ENCODE data around the gene TSPO.

DNA sequence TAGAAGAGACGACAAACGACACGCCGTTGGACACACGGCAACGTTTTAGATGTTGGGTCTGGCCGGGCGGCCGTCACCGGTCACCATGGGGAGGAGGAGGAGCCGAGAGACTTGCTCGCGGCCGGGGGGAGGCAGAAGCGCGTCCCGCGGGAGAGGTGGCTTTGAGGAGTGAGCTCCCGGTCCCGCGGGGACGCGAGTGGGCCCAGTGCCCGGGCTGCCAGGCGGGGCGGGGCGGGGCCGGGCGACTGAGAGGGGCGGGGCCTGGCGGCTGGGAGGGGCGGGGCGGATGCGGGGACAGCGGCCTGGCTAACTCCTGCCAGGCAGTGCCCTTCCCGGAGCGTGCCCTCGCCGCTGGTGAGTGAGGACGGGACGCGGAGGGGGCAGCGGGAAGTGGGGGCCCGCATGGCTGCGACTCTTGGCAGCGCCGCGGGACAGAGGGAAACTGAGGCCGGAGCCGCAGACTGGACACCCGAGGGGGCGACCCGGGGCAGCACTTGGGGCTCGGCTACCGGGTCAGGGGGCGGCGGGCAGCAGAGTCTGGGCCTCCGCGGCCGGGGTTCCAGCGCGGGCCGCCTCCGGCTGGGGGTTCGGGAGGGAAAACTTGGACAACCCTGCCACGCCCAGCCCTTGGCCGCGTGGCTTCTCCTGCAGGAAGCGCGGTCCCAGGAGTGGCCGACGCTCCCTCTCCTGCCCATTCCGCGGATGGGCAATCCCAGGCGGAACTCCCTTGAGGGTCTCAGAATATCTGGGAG is at the start of gene TSPO:
- peak; percentile 69 to 72 for TF ChIP-seq POLR2A (IDR thresholded peaks at IDR 0.05)
- TF ChIP-seq, protein P1, sequence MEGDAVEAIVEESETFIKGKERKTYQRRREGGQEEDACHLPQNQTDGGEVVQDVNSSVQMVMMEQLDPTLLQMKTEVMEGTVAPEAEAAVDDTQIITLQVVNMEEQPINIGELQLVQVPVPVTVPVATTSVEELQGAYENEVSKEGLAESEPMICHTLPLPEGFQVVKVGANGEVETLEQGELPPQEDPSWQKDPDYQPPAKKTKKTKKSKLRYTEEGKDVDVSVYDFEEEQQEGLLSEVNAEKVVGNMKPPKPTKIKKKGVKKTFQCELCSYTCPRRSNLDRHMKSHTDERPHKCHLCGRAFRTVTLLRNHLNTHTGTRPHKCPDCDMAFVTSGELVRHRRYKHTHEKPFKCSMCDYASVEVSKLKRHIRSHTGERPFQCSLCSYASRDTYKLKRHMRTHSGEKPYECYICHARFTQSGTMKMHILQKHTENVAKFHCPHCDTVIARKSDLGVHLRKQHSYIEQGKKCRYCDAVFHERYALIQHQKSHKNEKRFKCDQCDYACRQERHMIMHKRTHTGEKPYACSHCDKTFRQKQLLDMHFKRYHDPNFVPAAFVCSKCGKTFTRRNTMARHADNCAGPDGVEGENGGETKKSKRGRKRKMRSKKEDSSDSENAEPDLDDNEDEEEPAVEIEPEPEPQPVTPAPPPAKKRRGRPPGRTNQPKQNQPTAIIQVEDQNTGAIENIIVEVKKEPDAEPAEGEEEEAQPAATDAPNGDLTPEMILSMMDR (IDR thresholded peaks at IDR 0.05 in 4 of 5, conservative IDR thresholded peaks at IDR 0.05 in 1 of 5), result no peak
